ENCODE measurements around the gene TENM4.

The TENM4 gene

DNA sequence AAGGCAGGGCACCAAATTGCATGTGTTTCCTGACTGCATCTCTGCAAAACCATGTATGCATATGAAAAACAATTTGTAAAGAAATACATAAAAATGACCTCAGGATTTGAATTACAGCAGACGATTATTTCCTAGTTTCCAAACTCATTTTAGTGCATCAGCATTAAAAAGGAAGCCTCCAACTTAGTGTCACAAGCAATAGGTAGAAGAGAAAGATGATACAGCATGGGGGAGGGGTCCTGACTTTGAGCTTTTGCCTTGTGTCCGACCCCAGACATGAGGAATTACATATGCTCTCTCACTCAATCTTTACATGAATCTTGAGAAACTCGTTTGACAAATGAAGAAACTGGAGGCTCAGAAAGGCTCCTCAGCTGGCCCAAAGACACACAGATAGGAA, 571.5 kb downstream of the TENM4 start:
- H3K4me3 ChIP-seq (ENCODE audit: low read depth, low read length): no peak overlapping the region
- TF ChIP-seq, protein P1, sequence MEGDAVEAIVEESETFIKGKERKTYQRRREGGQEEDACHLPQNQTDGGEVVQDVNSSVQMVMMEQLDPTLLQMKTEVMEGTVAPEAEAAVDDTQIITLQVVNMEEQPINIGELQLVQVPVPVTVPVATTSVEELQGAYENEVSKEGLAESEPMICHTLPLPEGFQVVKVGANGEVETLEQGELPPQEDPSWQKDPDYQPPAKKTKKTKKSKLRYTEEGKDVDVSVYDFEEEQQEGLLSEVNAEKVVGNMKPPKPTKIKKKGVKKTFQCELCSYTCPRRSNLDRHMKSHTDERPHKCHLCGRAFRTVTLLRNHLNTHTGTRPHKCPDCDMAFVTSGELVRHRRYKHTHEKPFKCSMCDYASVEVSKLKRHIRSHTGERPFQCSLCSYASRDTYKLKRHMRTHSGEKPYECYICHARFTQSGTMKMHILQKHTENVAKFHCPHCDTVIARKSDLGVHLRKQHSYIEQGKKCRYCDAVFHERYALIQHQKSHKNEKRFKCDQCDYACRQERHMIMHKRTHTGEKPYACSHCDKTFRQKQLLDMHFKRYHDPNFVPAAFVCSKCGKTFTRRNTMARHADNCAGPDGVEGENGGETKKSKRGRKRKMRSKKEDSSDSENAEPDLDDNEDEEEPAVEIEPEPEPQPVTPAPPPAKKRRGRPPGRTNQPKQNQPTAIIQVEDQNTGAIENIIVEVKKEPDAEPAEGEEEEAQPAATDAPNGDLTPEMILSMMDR (conservative IDR thresholded peaks at IDR 0.05; ENCODE audit: low read depth, low read length): no peak
- no peak for DNase-seq (ENCODE audit: low read depth)

DNA sequence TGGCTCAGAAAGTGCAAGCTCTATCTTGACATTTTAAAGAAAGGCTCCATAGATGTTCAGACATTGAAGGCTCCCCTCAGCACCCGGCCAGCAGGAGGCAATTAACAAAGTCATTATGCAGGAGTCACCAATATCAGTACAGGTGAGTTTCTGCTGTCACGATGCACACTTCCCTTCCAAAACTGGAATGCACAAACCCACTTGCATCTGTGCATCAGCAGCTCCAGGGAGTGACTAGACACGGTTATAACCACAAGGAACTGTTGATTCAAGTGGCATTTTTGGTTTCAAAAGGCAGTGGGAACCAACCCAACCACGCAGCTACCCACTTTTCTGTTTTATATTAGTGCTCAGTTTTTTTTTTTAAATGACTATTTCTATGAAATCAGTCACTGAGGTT, 572.3 kb downstream of the TENM4 start:
- H3K4me3 ChIP-seq (ENCODE audit: low read depth, low read length): no peak overlapping the region
- TF ChIP-seq, protein P1 (conservative IDR thresholded peaks at IDR 0.05; ENCODE audit: low read depth, low read length): no peak
- no peak for DNase-seq (ENCODE audit: low read depth)

DNA sequence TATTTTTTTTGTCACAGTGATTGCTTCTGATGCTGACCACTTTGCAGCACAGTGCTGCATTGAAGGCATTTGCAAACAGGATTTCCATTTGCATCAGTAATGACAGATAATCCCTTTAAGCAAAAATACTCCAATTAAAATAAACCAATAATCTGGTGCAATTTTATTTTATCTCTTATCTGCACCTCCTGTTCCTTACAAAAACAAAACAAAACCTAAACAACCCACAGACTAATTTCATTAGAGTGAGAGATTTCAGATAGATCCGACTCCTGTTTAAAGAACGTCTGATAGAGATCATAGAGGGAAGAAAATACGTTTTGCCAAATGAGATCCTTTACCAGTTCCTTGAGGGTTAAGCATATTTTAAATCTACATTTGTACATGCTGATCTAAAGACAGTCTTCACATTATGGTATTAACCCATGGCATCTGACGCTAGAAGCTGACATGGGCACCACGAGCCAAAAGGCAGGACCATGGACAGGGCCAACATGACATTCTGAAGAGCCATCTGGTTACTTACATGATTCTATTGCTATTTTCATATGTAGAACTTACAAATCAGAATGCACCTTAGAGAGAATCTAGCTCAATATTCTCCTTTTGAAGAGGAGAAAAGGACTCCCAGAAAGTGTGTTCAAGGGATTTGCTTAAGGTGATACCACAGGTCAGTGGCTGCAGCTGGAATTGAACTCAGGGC, 580.0 kb downstream of the TENM4 start:
- TF ChIP-seq, protein P1 (conservative IDR thresholded peaks at IDR 0.05; ENCODE audit: low read depth, low read length): no peak
- DNase-seq (ENCODE audit: low read depth): peak; percentile 56
- H3K4me3 ChIP-seq (ENCODE audit: low read depth, low read length): no peak overlapping the region

DNA sequence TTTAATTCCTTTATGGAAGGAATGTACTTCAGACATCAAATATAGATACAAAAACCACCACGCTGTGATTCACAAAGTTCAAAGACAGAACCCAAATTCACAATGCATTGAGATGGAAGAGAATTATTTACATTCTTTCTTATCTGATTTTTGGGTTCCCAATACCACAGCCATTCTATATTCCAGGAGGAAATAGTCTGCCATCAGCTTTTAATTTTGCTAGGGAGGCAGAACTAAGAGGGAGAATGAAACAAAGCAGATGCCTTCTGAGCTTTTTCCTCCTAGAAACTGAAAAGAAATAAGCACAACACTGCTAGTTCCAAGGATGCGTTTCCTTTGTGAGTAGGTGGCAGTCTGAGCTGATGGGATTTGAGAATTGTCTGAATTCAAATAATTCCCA, 583.1 kb downstream of the TENM4 start:
- TF ChIP-seq, protein P1 (conservative IDR thresholded peaks at IDR 0.05; ENCODE audit: low read depth, low read length): no peak
- no peak for DNase-seq (ENCODE audit: low read depth)
- H3K4me3 ChIP-seq (ENCODE audit: low read depth, low read length): no peak overlapping the region

DNA sequence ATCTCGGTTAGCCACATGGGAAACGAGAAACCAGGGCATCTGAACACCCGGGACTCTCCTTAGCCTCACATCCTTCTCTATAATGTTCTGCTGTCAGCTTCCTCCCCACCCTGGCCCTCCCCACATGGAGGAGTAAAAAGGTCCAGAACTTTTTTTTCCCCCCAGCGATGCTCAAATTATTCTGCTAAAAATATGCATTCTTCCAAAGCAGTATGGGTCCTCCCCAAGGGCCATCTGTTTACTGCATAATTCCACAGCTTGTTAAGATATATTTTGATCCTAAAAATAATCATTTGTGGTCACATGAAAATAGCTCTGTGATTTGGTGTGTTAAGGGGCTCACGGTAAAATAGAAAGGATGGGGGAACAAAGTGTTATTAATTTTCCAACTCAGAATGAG, 584.6 kb downstream of the TENM4 start:
- DNase-seq (ENCODE audit: low read depth): no peak
- TF ChIP-seq, protein P1 (conservative IDR thresholded peaks at IDR 0.05; ENCODE audit: low read depth, low read length): no peak

DNA sequence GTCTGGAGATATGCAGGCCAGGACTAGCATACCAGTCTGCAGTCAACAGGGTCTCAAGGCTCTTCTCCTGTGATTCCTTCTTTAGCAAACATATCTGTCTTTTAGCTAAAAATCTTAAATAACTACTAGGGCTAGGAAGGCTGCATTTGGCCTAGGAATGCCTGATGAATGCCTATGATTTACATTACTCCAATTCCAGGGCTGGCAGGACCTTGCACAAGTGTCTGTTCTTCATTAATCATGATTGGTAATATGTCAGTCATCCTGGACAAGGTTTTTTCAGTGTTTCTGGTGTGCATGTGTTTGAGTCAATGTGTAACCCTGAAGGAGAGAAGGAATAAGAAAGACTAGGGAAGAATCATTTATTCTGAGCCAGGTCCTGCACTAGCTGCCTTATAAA, 585.7 kb downstream of the TENM4 start:
- no peak for DNase-seq (ENCODE audit: low read depth)
- no peak overlapping the region for H3K4me3 ChIP-seq (ENCODE audit: low read depth, low read length)
- TF ChIP-seq, protein P1 (conservative IDR thresholded peaks at IDR 0.05; ENCODE audit: low read depth, low read length): no peak

More for the DNA sequence above, 584.6 kb downstream of the TENM4 start:
- no peak overlapping the region for H3K4me3 ChIP-seq (ENCODE audit: low read depth, low read length)

DNA sequence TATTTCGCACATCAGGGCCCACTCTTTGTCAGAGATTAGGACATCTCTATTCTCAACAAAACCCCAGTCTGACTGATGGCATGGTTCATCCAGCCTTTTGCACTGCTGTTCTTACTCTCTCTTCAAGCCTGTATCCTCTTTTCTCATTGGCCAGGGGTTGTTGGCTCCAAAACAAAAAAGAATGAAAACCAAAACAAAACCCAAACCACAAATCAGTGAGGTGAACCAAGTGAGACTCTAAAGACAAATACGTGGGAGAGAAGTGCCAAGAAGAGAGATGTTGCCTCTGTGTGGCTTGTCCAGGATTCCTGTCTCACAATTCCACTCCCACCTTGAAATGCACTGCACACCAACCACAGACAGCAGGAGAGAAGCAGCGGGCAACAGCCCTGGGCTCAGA, 587.3 kb downstream of the TENM4 start:
- no peak for DNase-seq (ENCODE audit: low read depth)
- TF ChIP-seq, protein P1 (conservative IDR thresholded peaks at IDR 0.05; ENCODE audit: low read depth, low read length): no peak
- no peak overlapping the region for H3K4me3 ChIP-seq (ENCODE audit: low read depth, low read length)

Data from choroid plexus epithelial cell (primary cell).